Neural crest cell (in vitro differentiated cells): ENCODE measurements around the gene RSPH1. TPM values are rescaled to one million over a fixed set of nuclear protein-coding genes. Genes with fewer than 3 reads are reported as not detected.

Experiments used
- DNase-seq: peaks from one replicate; pipeline ENCODE4 v3.0.0; 2021; ENCODE audit warnings: low read depth, mixed read lengths, low spot score
- H3K27ac Mint-ChIP-seq: one replicate; pipeline ENCODE4 v1.8.0; 2021; ENCODE audit warnings: mild to moderate bottlenecking, mixed read lengths; ENCODE audit not compliant: unreplicated experiment
- H3K27me3 Mint-ChIP-seq: 2 replicates; pipeline ENCODE4 v1.8.0; 2021; ENCODE audit warnings: low read depth, mild to moderate bottlenecking, mixed read lengths
- H3K36me3 Mint-ChIP-seq: 2 replicates; pipeline ENCODE4 v1.8.0; 2021; ENCODE audit warnings: low read depth, mild to moderate bottlenecking, mixed read lengths
- H3K4me1 Mint-ChIP-seq: 2 replicates; pipeline ENCODE4 v1.8.0; 2021; ENCODE audit warnings: mixed read lengths
- H3K4me3 Mint-ChIP-seq: one replicate; pipeline ENCODE4 v1.8.0; 2021; ENCODE audit warnings: mild to moderate bottlenecking, mixed read lengths
- H3K9me3 Mint-ChIP-seq: 2 replicates; pipeline ENCODE4 v1.8.0; 2021; ENCODE audit warnings: mixed read lengths
- total RNA-seq: library from RNA; stranded (reverse); gene quantifications from 2 replicates; pipeline ENCODE4 v1.2.1, GENCODE V29; 2021
- TF ChIP-seq, protein P1 (sequence below): fragments of 200-600 bp; sonication (generic); conservative IDR thresholded peaks from 2 replicates; pipeline ENCODE4 v1.5.0; 2021; ENCODE audit warnings: antibody characterized with exemption, mild to moderate bottlenecking

Gene RSPH1
- total RNA-seq, 1 donor from 2014 or later = 0.65 TPM

DNA sequence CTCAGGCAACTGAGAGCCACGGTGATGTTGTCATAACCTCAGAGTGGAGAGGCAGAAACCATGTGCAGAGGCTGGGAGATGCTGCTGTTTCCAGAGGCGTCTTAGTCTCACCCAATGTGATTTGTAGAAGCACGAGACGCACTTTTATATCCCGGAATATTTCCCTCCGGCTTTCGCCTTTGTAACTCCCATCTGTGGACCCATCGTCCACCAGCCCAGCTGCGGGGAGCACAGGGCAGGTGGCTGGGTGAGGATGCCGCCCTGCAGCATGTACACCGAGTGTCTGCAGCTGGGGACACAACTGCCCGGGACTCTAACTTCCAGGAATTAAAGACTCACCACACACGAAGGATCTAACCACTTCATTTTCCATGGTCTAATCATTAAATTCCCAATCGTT, 48.8 kb downstream of the RSPH1 start:
- Mint-ChIP-seq H3K27me3 (no peaks in the 10 kb centered on the region), H3K4me3 (no peak overlapping the region), H3K4me1 (peaks cover 7% of the 10 kb centered on the region), H3K36me3 (no peaks in the 10 kb centered on the region), H3K27ac (no peak overlapping the region), H3K9me3 (no peaks in the 10 kb centered on the region)
- TF ChIP-seq, protein P1, sequence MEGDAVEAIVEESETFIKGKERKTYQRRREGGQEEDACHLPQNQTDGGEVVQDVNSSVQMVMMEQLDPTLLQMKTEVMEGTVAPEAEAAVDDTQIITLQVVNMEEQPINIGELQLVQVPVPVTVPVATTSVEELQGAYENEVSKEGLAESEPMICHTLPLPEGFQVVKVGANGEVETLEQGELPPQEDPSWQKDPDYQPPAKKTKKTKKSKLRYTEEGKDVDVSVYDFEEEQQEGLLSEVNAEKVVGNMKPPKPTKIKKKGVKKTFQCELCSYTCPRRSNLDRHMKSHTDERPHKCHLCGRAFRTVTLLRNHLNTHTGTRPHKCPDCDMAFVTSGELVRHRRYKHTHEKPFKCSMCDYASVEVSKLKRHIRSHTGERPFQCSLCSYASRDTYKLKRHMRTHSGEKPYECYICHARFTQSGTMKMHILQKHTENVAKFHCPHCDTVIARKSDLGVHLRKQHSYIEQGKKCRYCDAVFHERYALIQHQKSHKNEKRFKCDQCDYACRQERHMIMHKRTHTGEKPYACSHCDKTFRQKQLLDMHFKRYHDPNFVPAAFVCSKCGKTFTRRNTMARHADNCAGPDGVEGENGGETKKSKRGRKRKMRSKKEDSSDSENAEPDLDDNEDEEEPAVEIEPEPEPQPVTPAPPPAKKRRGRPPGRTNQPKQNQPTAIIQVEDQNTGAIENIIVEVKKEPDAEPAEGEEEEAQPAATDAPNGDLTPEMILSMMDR = no peak
- no peak for DNase-seq

DNA sequence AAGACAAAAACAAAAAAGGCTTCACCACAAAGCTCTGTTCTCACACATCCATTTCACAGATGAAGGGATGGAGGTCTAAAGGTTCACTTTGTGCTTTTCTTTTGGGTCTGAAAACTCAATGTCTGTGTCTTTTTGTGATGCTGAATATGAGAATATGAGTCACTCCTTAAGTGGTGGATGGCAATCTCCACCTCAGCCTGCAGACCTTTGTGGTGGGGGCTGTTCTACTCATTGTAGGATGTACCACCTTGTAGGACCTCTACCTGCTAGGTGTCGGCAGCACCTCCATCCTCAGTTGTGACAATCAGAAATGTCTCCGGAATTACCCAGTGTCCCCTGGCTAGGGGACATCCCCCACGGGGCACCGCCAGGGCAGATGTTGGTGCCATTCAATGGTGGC, 49.5 kb downstream of the RSPH1 start:
- no peaks in the 10 kb centered on the region for H3K27me3 Mint-ChIP-seq
- DNase-seq = no peak
- no peak overlapping the region for H3K27ac Mint-ChIP-seq
- H3K36me3 Mint-ChIP-seq = no peaks in the 10 kb centered on the region
- TF ChIP-seq, protein P1 = no peak
- peaks cover 7% of the 10 kb centered on the region for H3K4me1 Mint-ChIP-seq
- no peaks in the 10 kb centered on the region for H3K9me3 Mint-ChIP-seq
- no peak overlapping the region for H3K4me3 Mint-ChIP-seq

DNA sequence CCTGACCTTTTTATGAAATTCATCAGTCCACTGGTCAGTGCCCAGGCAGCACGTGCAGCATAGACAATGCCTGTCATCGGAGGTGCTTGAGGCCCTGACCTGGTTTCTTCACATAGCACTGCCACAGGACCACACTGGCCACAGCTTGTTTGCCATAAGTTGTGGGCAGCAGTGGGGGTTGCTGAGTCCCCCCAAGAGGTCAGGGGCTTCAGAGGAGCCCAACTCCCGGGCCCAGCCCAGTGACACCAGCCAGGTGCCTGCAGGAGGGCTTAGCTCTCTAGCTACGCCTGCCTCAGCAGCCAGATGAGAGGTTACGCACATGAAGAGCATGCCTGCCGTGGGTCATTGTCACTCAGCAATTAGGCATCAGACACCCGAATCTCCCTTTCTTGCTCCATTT, 50.7 kb downstream of the RSPH1 start:
- no peaks in the 10 kb centered on the region for H3K27me3 Mint-ChIP-seq
- DNase-seq = no peak
- TF ChIP-seq, protein P1 = no peak
- no peaks in the 10 kb centered on the region for H3K36me3 Mint-ChIP-seq
- no peaks in the 10 kb centered on the region for H3K9me3 Mint-ChIP-seq
- H3K4me1 Mint-ChIP-seq = peaks cover 7% of the 10 kb centered on the region
- no peak overlapping the region for H3K4me3 Mint-ChIP-seq
- no peak overlapping the region for H3K27ac Mint-ChIP-seq

DNA sequence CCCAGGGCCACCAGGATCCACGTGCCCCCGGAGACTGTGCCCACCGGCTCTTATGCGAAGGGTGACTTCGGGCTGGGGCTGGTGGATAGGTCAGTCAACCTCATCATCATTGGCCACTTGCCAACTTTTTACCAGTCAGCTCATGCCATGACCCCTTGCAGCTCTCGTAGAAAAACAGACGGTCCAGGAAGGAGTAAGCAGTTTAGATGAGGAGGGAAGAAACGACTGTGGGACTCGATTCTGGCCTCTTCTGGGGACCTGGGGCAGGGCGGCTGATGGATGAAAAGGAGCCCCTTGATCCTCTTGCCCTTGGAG, 51.3 kb downstream of the RSPH1 start:
- DNase-seq = no peak
- Mint-ChIP-seq H3K4me3 (no peak overlapping the region), H3K4me1 (peaks cover 2% of the 10 kb centered on the region), H3K36me3 (no peaks in the 10 kb centered on the region), H3K9me3 (no peaks in the 10 kb centered on the region), H3K27ac (no peak overlapping the region), H3K27me3 (peaks cover 1% of the 10 kb centered on the region)
- TF ChIP-seq, protein P1 = no peak

DNA sequence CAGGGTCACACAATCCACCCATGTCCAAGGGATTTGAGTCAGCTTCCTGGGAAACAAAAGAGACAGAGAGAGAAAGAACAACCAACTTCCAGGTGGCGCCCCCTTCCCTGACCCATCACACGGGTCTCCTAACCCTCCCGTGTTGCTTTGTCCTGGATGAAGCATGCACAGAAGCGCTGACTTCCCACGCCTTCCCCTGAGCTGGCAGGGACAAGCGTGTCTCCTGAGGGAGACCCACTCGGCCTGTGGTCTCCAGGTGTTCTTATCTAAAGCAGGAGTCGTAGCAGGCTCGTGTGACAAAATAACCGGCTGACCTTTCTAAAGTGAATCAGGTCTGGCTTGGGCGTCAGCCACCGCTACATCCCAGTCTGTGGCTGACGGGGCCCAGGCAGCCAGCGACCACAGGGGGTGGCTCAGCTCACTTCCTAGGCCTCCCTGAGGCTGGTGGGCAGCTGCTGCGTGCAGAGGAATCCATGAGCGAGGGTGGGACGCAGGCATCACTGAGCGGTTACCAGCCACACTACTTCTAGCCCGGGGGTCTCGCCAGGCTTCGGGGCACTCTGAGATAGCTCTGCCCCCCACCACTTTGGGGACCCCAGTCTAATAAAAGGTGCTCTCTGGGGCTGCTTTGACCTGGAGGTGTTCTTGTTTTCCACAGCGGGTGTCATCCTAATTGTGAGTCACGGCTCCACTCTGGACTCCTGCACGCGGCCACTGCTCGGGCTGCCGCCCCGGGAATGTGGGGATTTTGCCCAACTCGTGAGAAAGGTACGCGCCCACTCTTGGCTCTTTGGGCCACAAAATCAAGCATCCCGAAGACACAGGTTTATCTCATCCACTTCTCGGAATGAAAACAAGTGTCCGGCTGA, 51.9 kb downstream of the RSPH1 start:
- no peak for DNase-seq
- no peak overlapping the region for H3K4me3 Mint-ChIP-seq
- TF ChIP-seq, protein P1 = no peak
- no peaks in the 10 kb centered on the region for H3K36me3 Mint-ChIP-seq
- H3K27ac Mint-ChIP-seq = no peak overlapping the region
- H3K27me3 Mint-ChIP-seq = peaks cover 3% of the 10 kb centered on the region
- H3K9me3 Mint-ChIP-seq = no peaks in the 10 kb centered on the region
- H3K4me1 Mint-ChIP-seq = no peaks in the 10 kb centered on the region
